Measurements from ENCODE around the gene PXMP4. TPM values are rescaled to one million over a fixed set of nuclear protein-coding genes. Genes with fewer than 3 reads are reported as not detected.

Gene PXMP4
- total and polyA plus RNA-seq, 9 of the 15 experiments (the other 6 are each of a cell fraction or from before 2014, with no cell fraction given), result 4.8 to 29.1 (median 6.8) TPM

- no peak overlapping the region for H3K9ac ChIP-seq (ENCODE audit: insufficient read depth in 1 of 2, low read depth in 2 of 2, low read length in 2 of 2)
- no peaks in the 10 kb centered on the region for H3K36me3 ChIP-seq (ENCODE audit: control insufficient read depth, insufficient read depth, low read length)
- no peak overlapping the region; the same call in 1 of the 2 replicates for H2AFZ ChIP-seq (ENCODE audit: low read depth, low read length)
- WGBS (ENCODE audit: insufficient coverage, low coverage, missing lambda C conversion rate), result 100% methylated on average over 1 of the region's 1 CpG
- H3K79me2 ChIP-seq (ENCODE audit: control insufficient read depth, insufficient read depth, low read length), result no peaks in the 10 kb centered on the region
- ATAC-seq (no peak), FAIRE-seq (no peak), DNase-seq (ENCODE audit: extremely low read depth in 1 of 4, low spot score in 3 of 4) (no peak)
- no peak overlapping the region for H3K4me2 ChIP-seq (ENCODE audit: insufficient read depth, low read length)
- no peaks in the 10 kb centered on the region for H3K27me3 ChIP-seq (ENCODE audit: control insufficient read depth in 2 of 2, insufficient read depth in 2 of 2, low read length in 2 of 2)
- in situ Hi-C loops (cut with MboI) (no loop called here), intact Hi-C loops (cut with micrococcal nuclease) (no loop called here)
- ChIA-PET CTCF (ENCODE audit: low intra/inter-chr PET ratio) (no interaction called here), POLR2A (no interaction called here)
- no TSS peak for BruUV-seq (replicated peaks)
- no peaks in the 10 kb centered on the region for H4K20me1 ChIP-seq (replicated peaks; ENCODE audit: control insufficient read depth, insufficient read depth, low read length)
- no peak overlapping the region for H3K4me3 ChIP-seq
- TF ChIP-seq THAP12 (CRISPR knock-in tag; IDR thresholded peaks at IDR 0.05) (no peak), ZNF511 (CRISPR knock-in tag; IDR thresholded peaks at IDR 0.05) (no peak), SRSF3 (IDR thresholded peaks at IDR 0.05; ENCODE audit: insufficient read depth, low read length) (no peak), TOE1 (IDR thresholded peaks at IDR 0.05; ENCODE audit: borderline replicate concordance) (no peak), TOE1 (CRISPR knock-in tag; IDR thresholded peaks at IDR 0.05; ENCODE audit: borderline replicate concordance, low read depth) (no peak), SIRT6 (IDR thresholded peaks at IDR 0.05; ENCODE audit: low read depth, low read length) (no peak), ZNF3 (CRISPR knock-in tag; IDR thresholded peaks at IDR 0.05) (no peak), COPS2 (conservative IDR thresholded peaks at IDR 0.05) (no peak), HDAC1 (IDR thresholded peaks at IDR 0.05) (no peak), CBFA2T2 (conservative IDR thresholded peaks at IDR 0.05) (no peak), ZEB2 (IDR thresholded peaks at IDR 0.05) (no peak), GATAD2A (IDR thresholded peaks at IDR 0.05) (no peak), ZNF124 (CRISPR knock-in tag; IDR thresholded peaks at IDR 0.05) (no peak), ZSCAN32 (CRISPR knock-in tag; IDR thresholded peaks at IDR 0.05) (no peak), ZNF436 (CRISPR knock-in tag; IDR thresholded peaks at IDR 0.05) (no peak), GMEB1 (CRISPR knock-in tag; IDR thresholded peaks at IDR 0.05) (no peak), PPARD (CRISPR knock-in tag; IDR thresholded peaks at IDR 0.05) (no peak)
- H3K27ac ChIP-seq (ENCODE audit: extremely low read depth, low read depth, low read length), result no peak overlapping the region
- H3K4me1 ChIP-seq (replicated peaks in 1 of 2; ENCODE audit: control insufficient read depth in 2 of 2, insufficient read depth in 2 of 2, low read length in 2 of 2), result peaks cover 16 to 18% of the 10 kb centered on the region in 2 experiments; a peak in 4 of 5 replicates
- H3K9me3 ChIP-seq (replicated peaks; ENCODE audit: control insufficient read depth, insufficient read depth, low read depth, low read length), result peaks cover 6% of the 10 kb centered on the region
- no peaks in the 10 kb centered on the region for H3K9me1 ChIP-seq (ENCODE audit: control insufficient read depth, insufficient read depth, low read length)
Observed at GRCh38 chr20:33740189-33740588, 20.1 kb upstream of the PXMP4 start.
